TTC549 (cell line): ENCODE results near the gene SGMS2.
"Not testable (repeated sequence)": the region's sequence is repeated elsewhere in the genome, so short reads cannot be mapped to it uniquely, and the experiment has no call there.

Source experiments
- FAIRE-seq: peaks from 2 replicates; lab custom pipeline; 2012; peaks lifted over from hg19 to GRCh38; lab: Jason Lieb, UNC

The SGMS2 gene

DNA sequence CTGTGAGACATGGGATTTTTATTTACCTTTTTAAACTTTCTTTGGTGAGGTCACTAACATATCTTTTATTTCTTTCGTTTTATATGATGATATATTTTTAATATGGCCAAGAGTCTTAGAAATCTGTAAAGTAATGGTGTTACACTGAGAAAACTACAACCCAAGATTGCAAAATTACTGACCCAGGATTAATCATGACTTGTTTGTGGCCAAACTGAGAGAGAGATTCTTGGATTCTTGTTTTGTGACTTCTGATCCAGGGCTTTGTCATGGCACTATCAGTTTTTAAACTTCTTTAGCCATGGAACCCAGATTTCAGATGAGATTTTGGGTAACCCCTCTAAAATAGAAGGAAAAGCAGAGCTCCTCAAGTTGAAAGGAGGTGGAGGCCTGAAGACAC lies 42.0 kb downstream of the SGMS2 start:
- FAIRE-seq, result no peak

DNA sequence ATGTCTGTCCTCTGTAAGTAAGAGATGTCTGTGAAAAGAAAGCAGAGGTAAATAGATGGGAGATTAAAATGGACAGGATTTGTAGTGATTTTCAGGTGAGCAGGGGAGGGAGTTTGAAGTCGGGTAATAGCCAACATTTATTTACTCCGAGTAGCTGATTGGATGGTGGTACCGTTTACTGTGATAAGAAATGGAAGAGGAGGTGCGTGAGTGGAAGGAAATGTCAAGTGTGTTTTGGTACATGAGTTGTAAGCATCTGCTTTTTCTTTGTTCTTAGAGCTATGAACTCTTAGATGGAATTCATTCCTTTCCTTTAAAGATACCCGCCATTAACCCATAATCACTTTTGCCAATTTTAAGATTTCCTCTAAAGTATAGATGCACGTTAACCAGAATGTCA lies 45.5 kb downstream of the SGMS2 start:
- no peak for FAIRE-seq

- no peak for FAIRE-seq
Observed at GRCh38 chr4:107870916-107871786, 46.4 kb downstream of the SGMS2 start.

DNA sequence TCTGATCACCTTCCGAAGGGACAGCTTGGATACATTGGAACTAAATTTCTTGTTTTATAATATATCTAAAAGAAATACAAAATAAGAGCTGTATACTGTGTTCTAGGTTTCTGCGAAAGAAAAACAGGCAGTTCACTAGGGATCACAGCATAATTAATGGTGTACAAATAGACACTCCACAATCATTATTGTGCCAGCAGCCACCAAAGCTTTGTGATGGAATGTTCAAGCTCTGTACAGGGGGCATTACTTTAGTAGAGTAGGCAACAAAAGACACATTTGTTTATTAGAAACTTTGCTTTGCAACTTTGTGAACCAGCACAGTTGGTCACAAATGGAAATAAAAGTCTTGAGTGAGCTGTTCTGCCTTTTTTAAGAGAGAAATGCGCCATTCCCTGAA lies 49.3 kb downstream of the SGMS2 start:
- no peak for FAIRE-seq

GRCh38 chr4:107876099-107876498 lies 51.4 kb downstream of the SGMS2 start:
- FAIRE-seq, result no peak

DNA sequence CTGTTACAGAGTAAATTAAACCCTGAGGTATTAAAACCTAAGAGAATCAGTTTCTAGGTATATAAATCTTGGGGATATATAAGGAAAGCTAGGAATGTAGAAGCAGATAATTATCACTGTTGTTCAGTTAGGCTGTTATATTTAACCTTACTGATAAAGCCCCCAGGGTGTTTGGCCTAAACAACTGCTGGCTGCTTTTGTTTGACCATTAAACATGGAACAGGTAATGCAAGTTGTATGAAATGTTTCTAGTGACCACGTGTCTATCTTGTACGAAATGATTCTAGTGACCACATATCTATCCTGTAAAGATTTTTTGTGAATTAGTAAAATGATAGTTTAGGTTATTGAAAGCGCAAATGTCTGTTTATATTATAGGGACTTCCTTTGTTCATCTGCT lies 52.6 kb downstream of the SGMS2 start:
- FAIRE-seq, result no peak

DNA sequence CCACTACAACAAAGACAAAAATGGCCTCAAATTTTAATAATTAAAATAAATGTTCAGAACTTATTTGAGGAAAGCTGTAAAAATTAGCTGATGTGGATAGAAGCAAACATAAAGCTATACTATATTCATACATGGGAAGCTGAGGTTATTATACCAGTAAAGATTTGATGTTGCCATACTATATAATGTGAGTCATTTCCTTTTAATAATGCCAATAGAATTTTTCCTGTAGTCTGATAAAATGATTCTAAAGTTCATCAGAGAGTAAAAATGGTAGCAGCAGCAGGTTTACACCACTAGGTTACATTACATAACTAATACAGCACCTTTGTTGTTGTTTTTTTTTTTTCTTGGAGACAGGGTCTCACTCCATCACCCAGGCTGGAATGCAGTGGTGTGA lies 61.1 kb downstream of the SGMS2 start:
- FAIRE-seq, result no peak

DNA sequence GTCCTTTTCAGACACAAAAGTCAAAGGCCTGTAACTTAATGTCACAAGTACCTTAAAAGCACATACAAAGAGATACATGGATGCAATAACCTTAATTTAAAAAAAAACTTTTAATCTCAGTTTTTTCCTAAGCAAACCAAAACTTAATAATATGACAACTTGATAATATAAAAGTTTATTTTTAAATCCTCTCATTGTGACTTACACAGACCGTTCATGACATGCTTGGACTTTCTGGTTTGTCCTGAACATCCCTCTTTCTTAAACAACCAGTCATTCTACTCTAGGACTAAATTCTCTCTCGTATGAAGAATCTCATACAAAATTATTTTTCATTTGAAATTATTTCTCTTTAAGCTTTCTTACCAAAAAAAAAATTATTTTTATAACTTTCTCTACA lies 63.5 kb downstream of the SGMS2 start:
- FAIRE-seq, result no peak

DNA sequence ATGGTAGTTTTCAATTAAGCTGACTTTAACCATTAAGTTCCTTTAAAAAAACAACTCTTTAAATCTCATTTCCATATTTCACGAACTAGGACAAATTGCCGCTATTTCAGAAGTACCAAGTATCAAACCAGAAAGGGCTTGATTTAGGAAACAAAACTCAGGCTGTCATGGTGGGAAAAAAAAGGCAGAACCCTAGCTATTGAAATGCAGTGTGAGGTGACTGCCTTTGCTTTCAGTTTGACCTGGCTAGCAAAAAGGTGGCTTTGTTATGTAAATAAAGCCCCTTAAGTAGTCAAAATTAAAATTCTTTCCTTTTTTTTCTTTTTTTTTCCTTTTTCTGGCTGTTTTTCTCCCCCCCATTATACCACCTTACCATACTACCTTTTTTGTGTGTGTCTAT lies 66.0 kb downstream of the SGMS2 start:
- no peak for FAIRE-seq

DNA sequence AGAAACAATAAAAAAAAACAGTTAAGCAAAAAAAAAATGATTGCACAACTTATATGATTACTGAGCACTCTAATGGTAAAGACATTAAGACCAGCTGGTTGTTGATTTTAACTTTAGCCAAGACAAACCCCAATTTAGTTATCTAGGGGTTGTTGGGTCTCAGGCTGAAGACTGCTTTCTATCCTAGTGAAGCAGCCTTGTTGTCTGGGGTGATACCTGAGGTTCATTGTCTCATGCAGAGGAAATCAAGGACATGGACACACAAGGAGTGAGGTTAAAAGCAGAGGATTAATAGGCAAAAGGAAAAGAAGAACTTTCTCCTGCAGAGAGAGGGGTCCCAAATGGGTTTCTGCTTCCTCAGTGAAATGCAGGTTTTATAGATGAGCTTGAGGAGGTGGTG lies 66.6 kb downstream of the SGMS2 start:
- FAIRE-seq, result no peak

DNA sequence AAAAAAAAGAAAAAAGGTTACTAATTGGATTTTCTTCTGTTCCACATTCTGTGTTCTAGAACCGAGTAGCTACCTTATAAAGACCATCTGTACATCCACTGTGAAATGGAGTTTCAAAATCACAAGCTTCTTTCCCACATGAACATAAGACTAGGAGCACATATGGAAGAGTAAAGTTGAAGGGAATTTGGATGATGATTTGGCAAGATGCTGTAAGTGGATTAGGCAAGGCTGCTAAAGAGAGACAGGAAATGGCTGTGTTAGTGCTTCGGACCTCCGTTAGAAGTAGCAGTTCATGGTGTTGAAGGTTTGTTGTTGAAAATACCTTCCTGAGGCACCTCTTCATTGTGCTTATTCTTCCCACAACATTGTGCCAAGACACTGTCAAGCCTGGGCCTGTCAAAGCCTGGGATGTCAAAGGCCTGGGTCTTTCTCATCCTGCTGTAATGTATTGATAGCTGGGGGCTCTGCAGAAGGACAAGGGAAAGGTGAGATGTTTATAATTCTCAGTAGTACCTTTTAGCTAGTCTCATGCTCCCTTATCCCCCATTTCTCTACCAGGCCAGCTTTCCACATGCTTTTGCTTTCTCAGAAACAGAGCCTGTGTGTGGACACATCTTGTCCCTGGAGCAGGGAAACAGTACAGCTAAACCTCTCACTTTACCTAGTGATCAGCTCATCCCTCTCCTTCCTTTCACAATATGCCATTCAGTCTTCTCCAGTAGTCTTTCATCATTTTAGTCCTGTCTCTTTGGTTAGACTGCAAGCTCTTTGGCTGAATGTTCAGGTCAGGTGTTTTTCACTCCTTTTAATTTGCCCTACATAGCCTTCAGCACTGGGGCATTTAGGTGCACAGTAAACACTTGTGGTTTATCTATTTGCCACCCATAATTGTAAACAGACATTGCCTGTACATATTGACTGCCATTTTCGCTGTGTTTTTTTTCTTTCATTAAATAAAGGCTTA lies 68.7 kb downstream of the SGMS2 start:
- FAIRE-seq, result no peak

- FAIRE-seq, result no peak
Observed at GRCh38 chr4:107894138-107894603, 69.4 kb downstream of the SGMS2 start.

DNA sequence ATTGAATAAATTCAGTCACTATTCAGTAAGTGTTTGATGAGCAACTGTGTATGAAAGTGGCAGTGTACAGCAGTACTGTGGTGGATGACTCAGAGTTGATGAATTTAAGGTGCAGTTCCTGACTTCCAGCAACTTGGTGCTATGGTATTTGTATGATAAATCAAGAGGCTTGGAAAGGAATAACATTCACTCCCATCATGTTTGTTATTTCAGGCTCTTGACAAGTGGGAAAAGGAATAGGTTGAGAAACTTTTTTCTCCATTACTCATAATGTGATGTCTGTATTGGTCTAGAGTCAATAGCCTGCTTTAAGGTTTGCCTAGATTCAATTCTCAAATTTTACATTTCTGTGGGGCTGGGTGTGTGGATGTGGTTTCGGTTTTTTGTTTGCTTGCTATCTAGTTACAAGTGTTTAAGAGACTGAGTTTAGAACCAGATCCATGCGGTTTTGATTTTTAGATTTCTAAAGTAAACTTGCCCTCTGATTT lies 71.5 kb downstream of the SGMS2 start:
- FAIRE-seq, result no peak

DNA sequence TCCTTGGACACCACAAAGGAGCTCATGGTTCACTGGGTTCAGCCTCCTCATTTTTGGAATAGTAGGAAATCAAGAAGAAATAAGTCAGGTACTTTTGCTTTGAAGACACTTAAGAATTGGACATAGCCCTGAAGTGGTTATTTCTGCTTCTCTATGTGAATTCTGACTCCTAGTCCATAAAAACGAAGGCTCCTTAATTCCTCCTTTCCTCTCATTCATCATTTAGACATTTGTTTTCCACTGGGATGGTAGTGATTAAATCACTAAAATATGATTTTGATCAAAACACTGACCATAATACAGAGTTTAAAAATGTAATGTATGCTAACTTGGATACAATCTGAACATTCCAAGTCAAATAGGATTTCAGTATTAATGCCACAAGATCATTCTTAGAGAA lies 71.9 kb downstream of the SGMS2 start:
- FAIRE-seq, result no peak

GRCh38 chr4:107897823-107898222 lies 73.1 kb downstream of the SGMS2 start:
- FAIRE-seq, result no peak

DNA sequence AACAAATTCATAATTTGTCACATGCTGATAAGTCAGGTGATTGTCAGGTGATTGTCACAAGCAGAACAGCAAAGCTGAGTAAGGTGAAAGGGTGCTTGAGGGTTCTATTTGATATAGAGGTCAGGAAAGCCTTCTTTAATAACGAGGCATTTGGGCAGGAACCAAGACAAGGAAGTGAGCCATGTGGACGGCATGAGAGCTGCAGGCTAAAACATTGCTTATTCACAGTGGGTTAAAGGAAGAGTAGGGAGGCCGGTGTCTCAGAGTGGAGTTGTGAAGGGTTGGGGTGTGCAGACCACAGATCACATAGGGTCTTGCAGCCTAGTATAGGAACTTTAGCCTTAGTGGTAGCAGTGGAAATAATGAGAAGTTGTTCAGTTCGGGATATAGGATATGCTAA lies 75.3 kb downstream of the SGMS2 start:
- FAIRE-seq, result no peak

GRCh38 chr4:107900508-107900907 lies 75.8 kb downstream of the SGMS2 start:
- no peak for FAIRE-seq

DNA sequence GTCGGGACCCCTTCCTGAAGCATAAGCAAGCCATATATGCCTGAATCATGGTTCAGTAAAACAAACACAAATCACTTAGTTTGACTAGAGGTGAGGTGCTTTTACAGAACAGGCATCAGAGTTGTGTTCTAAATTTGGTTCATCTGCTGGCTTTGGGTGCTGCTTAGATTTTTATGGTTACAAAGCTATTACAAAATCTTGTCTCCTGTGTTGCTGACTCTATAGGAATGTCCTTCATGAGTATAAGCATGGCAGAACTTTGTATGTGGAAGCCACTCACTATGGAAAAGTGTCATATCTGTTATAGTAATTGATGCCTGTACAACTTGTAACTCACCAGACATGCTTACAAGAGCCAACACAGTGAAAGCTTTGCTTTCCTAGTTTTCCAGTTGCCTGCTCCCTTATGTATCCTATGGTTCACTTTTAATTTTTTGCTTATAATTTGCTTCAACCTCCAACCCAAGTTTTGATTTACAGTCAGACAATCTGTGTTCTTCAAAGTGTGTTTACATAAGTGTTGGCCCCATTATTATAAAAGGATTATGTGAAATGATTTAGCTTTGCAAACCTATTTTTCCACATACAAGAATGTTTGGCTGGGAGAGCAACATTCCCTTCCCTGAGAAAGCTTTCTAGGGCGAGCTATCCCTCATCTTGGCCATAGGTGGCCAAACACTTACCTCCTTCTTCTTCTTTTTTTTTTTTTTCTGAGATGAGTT lies 76.6 kb downstream of the SGMS2 start:
- FAIRE-seq, result no peak

GRCh38 chr4:107902715-107903114 lies 78.0 kb downstream of the SGMS2 start:
- no peak for FAIRE-seq

GRCh38 chr4:107905082-107905481 lies 80.3 kb downstream of the SGMS2 start:
- FAIRE-seq, result not testable (repeated sequence)

DNA sequence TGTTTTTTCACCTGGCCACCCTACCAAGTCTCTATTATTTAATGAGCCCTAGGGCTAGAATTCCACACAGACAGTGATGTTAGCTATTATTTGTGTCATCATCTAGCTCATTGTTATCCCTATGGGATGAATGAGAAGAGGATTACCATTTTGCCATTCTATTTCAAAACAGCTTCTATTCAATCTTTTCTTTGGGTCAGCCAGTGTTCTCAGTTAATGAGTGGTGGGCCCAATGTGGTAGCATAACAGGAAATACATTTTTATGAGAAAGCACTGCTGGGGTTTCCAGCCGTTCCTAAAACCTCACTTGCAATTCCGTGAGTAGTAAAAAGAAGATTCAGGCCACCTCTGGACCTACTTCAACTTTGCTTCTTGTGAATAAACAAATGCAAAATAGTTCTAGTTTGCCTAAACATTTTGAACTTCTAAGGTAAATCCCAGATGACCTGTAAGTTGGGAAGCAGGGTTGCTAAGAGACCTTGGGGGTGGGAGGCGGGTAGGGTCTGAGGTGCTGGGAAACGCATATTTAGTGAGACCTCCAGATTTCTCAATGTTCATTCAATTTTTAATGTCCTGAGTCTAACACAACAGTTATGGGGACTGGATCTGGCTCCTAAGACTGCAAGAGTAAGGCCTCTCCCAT lies 81.8 kb downstream of the SGMS2 start:
- FAIRE-seq, result no peak

- no peak for FAIRE-seq
Observed at GRCh38 chr4:107908377-107908776, 83.6 kb downstream of the SGMS2 start.
